Measurements from ENCODE around the gene TPSD1.
"Not testable (repeated sequence)": the region's sequence is repeated elsewhere in the genome, so short reads cannot be mapped to it uniquely, and the experiment has no call there.

TPSD1 gene

GRCh38 chr16:1283996-1284616, 28.2 kb downstream of the TPSD1 start:
- DNase-seq, result no peak

- no peak for DNase-seq
Measured at GRCh38 chr16:1285669-1286512, 30.0 kb downstream of the TPSD1 start.

- DNase-seq, result no peak
Measured at GRCh38 chr16:1286513-1287094, 30.7 kb downstream of the TPSD1 start.

- DNase-seq, result no peak
Measured at GRCh38 chr16:1287982-1288670, 32.3 kb downstream of the TPSD1 start.

GRCh38 chr16:1288813-1289476, 33.1 kb downstream of the TPSD1 start:
- DNase-seq, result no peak

- no peak for DNase-seq
Measured at GRCh38 chr16:1289477-1289866, 33.6 kb downstream of the TPSD1 start.

- no peak for DNase-seq
Measured at GRCh38 chr16:1290063-1290501, 34.2 kb downstream of the TPSD1 start.

- DNase-seq, result no peak
Measured at GRCh38 chr16:1290860-1291575, 35.1 kb downstream of the TPSD1 start.

- DNase-seq, result no peak
Measured at GRCh38 chr16:1291576-1291974, 35.7 kb downstream of the TPSD1 start.

GRCh38 chr16:1292208-1292607, 36.3 kb downstream of the TPSD1 start:
- DNase-seq, result not testable (repeated sequence)

- not testable (repeated sequence) for DNase-seq
Measured at GRCh38 chr16:1292808-1293207, 36.9 kb downstream of the TPSD1 start.

- DNase-seq, result no peak
Measured at GRCh38 chr16:1293921-1294656, 38.2 kb downstream of the TPSD1 start.

GRCh38 chr16:1295465-1295864, 39.6 kb downstream of the TPSD1 start:
- no peak for DNase-seq

GRCh38 chr16:1296688-1297017, 40.8 kb downstream of the TPSD1 start:
- not testable (repeated sequence) for DNase-seq

GRCh38 chr16:1297018-1297696, 41.3 kb downstream of the TPSD1 start:
- peak; percentile 62 for DNase-seq

- DNase-seq, result no peak
Measured at GRCh38 chr16:1298406-1298805, 42.5 kb downstream of the TPSD1 start.

- DNase-seq, result no peak
Measured at GRCh38 chr16:1299012-1299867, 43.4 kb downstream of the TPSD1 start.

- DNase-seq, result no peak
Measured at GRCh38 chr16:1299868-1300203, 44.0 kb downstream of the TPSD1 start.

GRCh38 chr16:1300664-1301476, 45.0 kb downstream of the TPSD1 start:
- DNase-seq, result peak; percentile 82

All from activated CD4-positive, alpha-beta T cell treated with anti-CD3 and anti-CD28 coated beads for 48 hours (primary cell).